CD4-positive, alpha-beta memory T cell (primary cell): ENCODE results near the gene FRK. TPM values are rescaled to one million over a fixed set of nuclear protein-coding genes. Genes with fewer than 3 reads are reported as not detected.

ENCODE experiments used
- CTCF ChIA-PET: fragments of 350-600 bp; sonication (Branson Sonifier 250); formaldehyde crosslinking; loops from one replicate; lab custom pipeline; 2021; ENCODE audit warnings: inconsistent platforms; ENCODE audit not compliant: partially characterized antibody; lab: Charles Lee
- POLR2A ChIA-PET: fragments of 350-600 bp; sonication (Branson Sonifier 250); formaldehyde crosslinking; loops from one replicate; lab custom pipeline; 2021; ENCODE audit not compliant: partially characterized antibody; lab: Charles Lee
- DNase-seq, 5 donors: peaks; one replicate each; pipeline versions ENCODE4 v3.0.0 to v3.0.0-alpha.2; 2020 to 2022; ENCODE audit warnings: mixed read lengths in 1 of 5
- H3K27ac ChIP-seq: one replicate; pipeline ENCODE4 v1.7.0; 2013; ENCODE audit warnings: low read depth, low read length
- H3K27me3 ChIP-seq: 2 replicates; pipeline ENCODE4 v1.7.0; 2013; ENCODE audit warnings: mild to moderate bottlenecking, low read length, moderate library complexity; ENCODE audit not compliant: insufficient read depth
- H3K36me3 ChIP-seq: 2 replicates; pipeline ENCODE4 v1.7.0; 2013; ENCODE audit warnings: mild to moderate bottlenecking, low read length, moderate library complexity; ENCODE audit not compliant: insufficient read depth
- H3K4me1 ChIP-seq: 2 replicates; pipeline ENCODE4 v1.7.0; 2013; ENCODE audit warnings: mild to moderate bottlenecking, low read length, moderate library complexity; ENCODE audit not compliant: insufficient read depth
- H3K4me3 ChIP-seq, 2 donors: one replicate each; pipeline ENCODE4 v1.7.0; 2013; ENCODE audit warnings: low read length in 2 of 2, mild to moderate bottlenecking in 1 of 2
- H3K9me3 ChIP-seq, 2 donors: one replicate each; pipeline ENCODE4 v1.7.0; 2013; ENCODE audit warnings: low read length in 2 of 2, control low read depth in 1 of 2; ENCODE audit not compliant: control insufficient read depth in 1 of 2
- H3K27ac Mint-ChIP-seq, 7 donors: one replicate each; pipeline ENCODE4 v1.8.0; 2020 to 2021; ENCODE audit warnings: mixed read lengths in 7 of 7, mild to moderate bottlenecking in 6 of 7, inconsistent platforms in 3 of 7, moderate library complexity in 3 of 7
- H3K27me3 Mint-ChIP-seq, 2 donors: one replicate each; pipeline ENCODE4 v1.8.0; 2020 to 2021; ENCODE audit warnings: mixed read lengths in 2 of 2
- H3K36me3 Mint-ChIP-seq, 2 donors: one replicate each; pipeline ENCODE4 v1.8.0; 2020 to 2021; ENCODE audit warnings: mixed read lengths in 2 of 2, inconsistent platforms in 1 of 2, mild to moderate bottlenecking in 1 of 2
- H3K4me1 Mint-ChIP-seq, 4 donors: one replicate each; pipeline ENCODE4 v1.8.0; 2020 to 2021; ENCODE audit warnings: mixed read lengths in 4 of 4, mild to moderate bottlenecking in 1 of 4
- H3K4me3 Mint-ChIP-seq, 8 donors: one replicate each; pipeline ENCODE4 v1.8.0; 2020 to 2021; ENCODE audit warnings: mixed read lengths in 8 of 8, mild to moderate bottlenecking in 7 of 8, moderate library complexity in 6 of 8, inconsistent platforms in 3 of 8
- H3K9me3 Mint-ChIP-seq, 8 donors: one replicate each; pipeline ENCODE4 v1.8.0; 2020 to 2021; ENCODE audit warnings: mixed read lengths in 8 of 8, mild to moderate bottlenecking in 5 of 8, inconsistent platforms in 3 of 8, moderate library complexity in 1 of 8
- intact Hi-C: fragments of 100-400 bp; cut with micrococcal nuclease; formaldehyde crosslinking; loops from one replicate; pipeline ENCODE4 v1.15.1; 2023
- polyA plus RNA-seq, 2 donors: library from polyadenylated mRNA; unstranded; fragments of 300-500 nt; fragmentation: Illumina TruSeq; gene quantifications; one replicate each; pipeline ENCODE4 v1.2.3, GENCODE V29; 2021
- total RNA-seq, 2 experiments: library from RNA; stranded (reverse); gene quantifications; one replicate each; pipeline ENCODE4 v1.2.3, GENCODE V29; 2021

The FRK gene
- total and polyA plus RNA-seq, 4 experiments from 2014 or later = 0.04 TPM; not detected in 3

GRCh38 chr6:115885636-115886366 is 174.9 kb downstream of the FRK start:
- Mint-ChIP-seq H3K4me1 (no peaks in the 10 kb centered on the region), H3K4me3 (no peak overlapping the region), H3K36me3 (no peaks in the 10 kb centered on the region), H3K27me3 (no peaks in the 10 kb centered on the region), H3K27ac (no peak overlapping the region), H3K9me3 (no peaks in the 10 kb centered on the region)
- H3K9me3 ChIP-seq = no peaks in the 10 kb centered on the region
- no peaks in the 10 kb centered on the region for H3K4me1 ChIP-seq
- no peaks in the 10 kb centered on the region for H3K36me3 ChIP-seq
- H3K4me3 ChIP-seq = no peak overlapping the region
- ChIA-PET CTCF (no interaction called here), POLR2A (no interaction called here)
- DNase-seq = no peak
- H3K27me3 ChIP-seq = no peaks in the 10 kb centered on the region
- no peak overlapping the region for H3K27ac ChIP-seq
- intact Hi-C loops = no loop called here

DNA sequence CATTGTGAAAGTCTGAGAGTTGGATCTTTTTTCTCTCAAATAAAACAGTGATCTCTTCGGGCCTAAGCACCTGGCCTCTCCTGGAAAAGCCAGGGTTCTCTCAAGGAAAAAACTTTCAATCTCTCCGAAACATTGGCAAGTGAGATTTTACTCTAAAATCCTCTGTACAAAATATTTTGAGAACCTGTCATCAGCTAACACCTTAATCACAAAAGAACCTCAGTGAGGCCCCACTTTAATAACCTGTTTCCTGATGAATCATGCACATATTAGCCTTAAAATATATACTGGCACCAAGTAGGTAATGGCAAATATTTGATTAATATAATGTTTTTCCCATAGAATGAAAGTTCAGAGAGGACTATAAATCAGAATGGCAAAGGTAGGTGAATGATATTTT is 177.9 kb downstream of the FRK start:
- Mint-ChIP-seq H3K4me3 (no peak overlapping the region), H3K36me3 (no peaks in the 10 kb centered on the region), H3K27ac (no peak overlapping the region), H3K9me3 (no peaks in the 10 kb centered on the region), H3K27me3 (no peaks in the 10 kb centered on the region), H3K4me1 (no peaks in the 10 kb centered on the region)
- ChIA-PET POLR2A (no interaction called here), CTCF (no interaction called here)
- Histone ChIP-seq H3K9me3 (no peaks in the 10 kb centered on the region), H3K27ac (no peak overlapping the region), H3K27me3 (no peaks in the 10 kb centered on the region), H3K4me3 (no peak overlapping the region), H3K36me3 (no peaks in the 10 kb centered on the region), H3K4me1 (no peaks in the 10 kb centered on the region)
- intact Hi-C loops = no loop called here
- DNase-seq = no peak

- Histone ChIP-seq H3K4me1 (no peaks in the 10 kb centered on the region), H3K27me3 (no peaks in the 10 kb centered on the region), H3K9me3 (no peaks in the 10 kb centered on the region), H3K27ac (no peak overlapping the region), H3K4me3 (no peak overlapping the region), H3K36me3 (no peaks in the 10 kb centered on the region)
- Mint-ChIP-seq H3K27me3 (no peaks in the 10 kb centered on the region), H3K27ac (no peak overlapping the region), H3K4me1 (no peaks in the 10 kb centered on the region), H3K36me3 (no peaks in the 10 kb centered on the region), H3K4me3 (no peak overlapping the region), H3K9me3 (no peaks in the 10 kb centered on the region)
- ChIA-PET CTCF (no interaction called here), POLR2A (no interaction called here)
- DNase-seq = no peak
- intact Hi-C loops = no loop called here
Observed at GRCh38 chr6:115882174-115882573, 178.5 kb downstream of the FRK start.

Other genes starting within 250 kb of the FRK start
- gene NT5DC1, start 40.0 kb upstream of the FRK start, total RNA-seq = 10 to 100 TPM; 50.5 to 51.9 TPM
- gene NT5DC1, start 40.0 kb upstream of the FRK start, polyA plus RNA-seq = 10 to 100 TPM; 64.8 to 78.4 TPM
- gene COL10A1, start 65.2 kb upstream of the FRK start, total RNA-seq = not detected
- gene COL10A1, start 65.2 kb upstream of the FRK start, polyA plus RNA-seq = not detected
- gene TSPYL4, start 193.2 kb upstream of the FRK start, total RNA-seq = 10 to 100 TPM; 22.3 to 23.0 TPM
- 10 to 100 TPM in 1 of 2 donors, 1 to 10 TPM in 1; 8.0 to 14.8 TPM for gene TSPYL4, start 193.2 kb upstream of the FRK start, polyA plus RNA-seq
- gene TSPYL1, start 219.0 kb upstream of the FRK start, total RNA-seq = 100 to 1,000 TPM; 107 to 109 TPM
- 10 to 100 TPM; 41.8 to 62.0 TPM for gene TSPYL1, start 219.0 kb upstream of the FRK start, polyA plus RNA-seq